NCI-H1417 (cell line): ENCODE data around the gene VPS35L.

Experiments used
- DNase-seq, 3 experiments: peaks; one replicate each; lab custom pipeline; 2025; lab: John Stamatoyannopoulos, UW

Gene VPS35L

DNA sequence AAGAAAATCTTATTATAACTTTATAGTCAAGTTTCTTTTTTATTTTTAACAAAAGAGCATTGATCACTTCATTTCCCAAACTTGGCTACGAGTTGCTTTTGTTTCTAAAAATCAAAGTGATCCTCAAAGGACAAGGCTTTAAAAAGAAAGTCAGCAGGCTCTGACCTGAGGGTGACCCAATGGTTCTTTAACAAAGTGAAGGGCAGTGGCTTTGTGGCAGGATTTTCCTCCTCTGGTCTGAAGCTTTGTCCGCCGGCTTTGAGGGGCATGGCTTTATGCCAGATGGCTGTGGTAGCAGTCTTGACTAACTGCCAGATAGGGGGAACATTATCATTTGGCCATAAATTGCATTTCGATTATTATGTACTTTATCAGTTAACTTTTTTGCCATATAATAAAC lies 191.1 kb downstream of the VPS35L start:
- no peak for DNase-seq

DNA sequence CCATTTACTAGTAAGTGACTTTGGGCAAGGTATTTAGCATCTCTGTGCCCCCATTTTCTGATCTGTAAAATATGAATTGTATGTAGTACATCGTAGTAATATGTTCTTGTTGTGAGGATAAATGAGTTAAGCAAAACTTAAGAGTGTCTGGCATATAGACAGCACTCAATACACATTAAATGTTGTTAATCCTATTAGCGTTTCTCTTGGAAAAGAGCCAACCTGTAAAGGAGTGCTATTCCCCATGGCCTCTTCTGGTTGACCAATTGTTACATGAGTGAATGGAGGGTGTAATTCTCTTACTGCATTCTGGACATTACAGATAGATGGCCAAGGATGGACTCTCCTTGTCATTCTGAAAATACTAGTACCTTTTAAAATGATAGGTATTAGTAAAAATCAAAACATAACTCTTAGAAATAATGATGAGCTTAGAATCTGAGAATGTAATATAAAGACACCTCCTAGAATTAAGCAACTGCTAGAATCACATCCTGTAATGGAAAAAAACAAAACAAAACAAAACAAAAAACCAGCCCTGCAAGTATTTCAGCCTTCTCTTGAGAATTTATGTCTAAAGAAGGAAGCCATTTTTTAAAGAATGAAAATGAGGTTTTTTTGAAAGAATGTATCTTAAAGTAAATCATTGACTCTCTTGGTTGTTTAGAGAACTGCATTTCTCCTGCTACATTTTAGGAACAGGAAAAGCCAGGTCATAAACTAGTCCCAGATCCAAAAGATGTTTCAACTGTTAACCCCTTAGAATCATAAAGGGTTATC lies 193.1 kb downstream of the VPS35L start:
- DNase-seq, result peak in 1 of 3 experiments; percentile 45

DNA sequence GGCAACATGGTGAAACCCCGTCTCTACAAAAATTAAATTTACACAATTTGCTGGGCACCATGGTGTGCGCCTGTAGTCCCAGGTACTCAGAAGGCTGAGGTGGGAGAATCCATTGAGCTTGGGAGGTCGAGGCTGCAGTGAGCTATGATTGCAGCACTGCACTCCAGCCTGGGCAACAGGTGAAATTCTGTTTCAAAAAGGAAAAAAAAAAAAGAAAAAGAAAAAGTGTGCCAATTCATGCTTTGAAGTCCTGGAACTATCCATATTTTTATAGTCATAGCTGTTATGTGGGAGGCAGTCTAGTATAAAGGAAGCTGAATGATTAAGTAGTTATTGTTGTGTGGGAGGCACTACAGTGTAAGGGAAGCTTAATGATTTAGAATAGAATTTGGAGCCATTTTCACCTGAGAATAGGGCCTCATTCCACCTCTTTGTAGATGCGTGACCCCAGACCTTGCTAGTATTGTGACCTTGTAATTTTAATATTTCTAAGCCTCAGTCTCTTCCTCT lies 194.1 kb downstream of the VPS35L start:
- no peak for DNase-seq
